Right ventricle myocardium inferior (tissue), 1 donor: ENCODE data around the gene TANGO2. TPM values are rescaled to one million over a fixed set of nuclear protein-coding genes. Genes with fewer than 3 reads are reported as not detected.
"Not testable (repeated sequence)": the region's sequence is repeated elsewhere in the genome, so short reads cannot be mapped to it uniquely, and the experiment has no call there.

Source experiments
- ATAC-seq: fragments of 200-7000 bp; cut with Tn5 transposase; one replicate; pipeline ENCODE4 v1.9.1; 2020; ENCODE audit warnings: mild to moderate bottlenecking, moderate library complexity
- DNase-seq: peaks from one replicate; pipeline ENCODE4 v3.0.0; 2021; ENCODE audit errors: missing footprints
- intact Hi-C: fragments of 100-400 bp; cut with DNase I; formaldehyde crosslinking; loops from one replicate; pipeline ENCODE4 v1.11.0; 2022
- total RNA-seq: library from RNA; stranded (reverse); fragmentation: NEBNext Ultra II Directional; extraction: Animal tissue kit (Norgen Biotek cat#: 25700); gene quantifications from one replicate; pipeline ENCODE4 v1.2.1, GENCODE V29; 2021
- donor health status: DM: no; HTN: yes; CAD: no; lungs with severe emphysema.

TANGO2 gene
- total RNA-seq, 1 donor from 2014 or later: 54.6 TPM

GRCh38 chr22:20064545-20065262 lies 43.8 kb downstream of the TANGO2 start:
- DNase-seq (peak; percentile 59), ATAC-seq (no peak)
- intact Hi-C loops: no loop called here

- ATAC-seq: no peak
- peak; percentile 34 for DNase-seq
- intact Hi-C loops: no loop called here
Observed at GRCh38 chr22:20065896-20066616, 45.1 kb downstream of the TANGO2 start.

GRCh38 chr22:20066617-20067383 lies 45.9 kb downstream of the TANGO2 start:
- ATAC-seq (no peak), DNase-seq (peak; percentile 27)
- intact Hi-C loops: no loop called here

- peak; percentile 11 for DNase-seq
- ATAC-seq, intact Hi-C loops: not testable (repeated sequence)
Observed at GRCh38 chr22:20067384-20067682, 46.4 kb downstream of the TANGO2 start.

GRCh38 chr22:20068640-20069039 lies 47.7 kb downstream of the TANGO2 start:
- ATAC-seq: no peak
- intact Hi-C loops: no loop called here

GRCh38 chr22:20069331-20070042 lies 48.6 kb downstream of the TANGO2 start:
- ATAC-seq (no peak), DNase-seq (no peak)
- intact Hi-C loops: loop anchor here (5.0 kb wide), 1 partner anchor 642 kb away; no protein-coding TSS in a partner anchor

More at GRCh38 chr22:20068640-20069039, 47.7 kb downstream of the TANGO2 start:
- peak; percentile 17 for DNase-seq

- intact Hi-C loops: loop anchor here (5.0 kb wide), 1 partner anchor 644 kb away; no protein-coding TSS in a partner anchor
- DNase-seq: no peak
- ATAC-seq: no peak
Observed at GRCh38 chr22:20071524-20071972, 50.6 kb downstream of the TANGO2 start.

- intact Hi-C loops: no loop called here
- DNase-seq (no peak), ATAC-seq (no peak)
Observed at GRCh38 chr22:20076627-20077172, 55.8 kb downstream of the TANGO2 start.

GRCh38 chr22:20079745-20080444 lies 59.0 kb downstream of the TANGO2 start, which contains the start of gene DGCR8:
TSS of gene DGCR8 (plus strand) at chr22:20080241. CDS start at chr22:20085964, 5,723 bp downstream.
- ATAC-seq (peak; percentile 98), DNase-seq (peak; percentile 96)
- intact Hi-C loops: loop anchor here (5.0 to 10.0 kb wide), 3 partner anchors 37 to 115 kb away; partner anchors contain the start of genes ARVCF, RANBP1 and TRMT2A

GRCh38 chr22:20080445-20080775 lies 59.5 kb downstream of the TANGO2 start:
- DNase-seq (peak; percentile 88), ATAC-seq (peak; percentile 43)
- intact Hi-C loops: loop anchor here (5.0 to 10.0 kb wide), 3 partner anchors 37 to 116 kb away; partner anchors contain the start of genes ARVCF, RANBP1 and TRMT2A

GRCh38 chr22:20080776-20081654 lies 60.1 kb downstream of the TANGO2 start:
- ATAC-seq: no peak
- no peak for DNase-seq

GRCh38 chr22:20083157-20083890 lies 62.4 kb downstream of the TANGO2 start:
- ATAC-seq (no peak), DNase-seq (no peak)
- intact Hi-C loops: loop anchor here (5.0 to 10.0 kb wide), 3 partner anchors 34 to 119 kb away; partner anchors contain the start of genes ARVCF, RANBP1 and TRMT2A

More at GRCh38 chr22:20080776-20081654, 60.1 kb downstream of the TANGO2 start:
- intact Hi-C loops: loop anchor here (5.0 to 10.0 kb wide), 3 partner anchors 36 to 116 kb away; partner anchors contain the start of genes ARVCF, RANBP1 and TRMT2A

GRCh38 chr22:20083891-20084546 lies 63.1 kb downstream of the TANGO2 start:
- intact Hi-C loops: loop anchor here (5.0 to 10.0 kb wide), 3 partner anchors 33 to 119 kb away; partner anchors contain the start of genes ARVCF, RANBP1 and TRMT2A
- no peak for ATAC-seq
- DNase-seq: no peak

- ATAC-seq (no peak), DNase-seq (no peak)
- intact Hi-C loops: loop anchor here (5.0 to 10.0 kb wide), 3 partner anchors 33 to 120 kb away; partner anchors contain the start of genes ARVCF, RANBP1 and TRMT2A
Observed at GRCh38 chr22:20084547-20085413, 63.9 kb downstream of the TANGO2 start.
